ENCODE measurements around the gene NFIX. TPM values are rescaled to one million over a fixed set of nuclear protein-coding genes. Genes with fewer than 3 reads are reported as not detected.
A peak's percentile ranks its signal among the peaks of the same experiment; 100 is the strongest.

NFIX gene
- total and polyA plus RNA-seq, 9 of the 15 experiments (the other 6 are each of a cell fraction or from before 2014, with no cell fraction given) = 0.28 to 26.8 (median 5.4) TPM

- peak; percentile 72 for TF ChIP-seq AFF4 (CRISPR knock-in tag; IDR thresholded peaks at IDR 0.05)
- no peak for TF ChIP-seq BRCA1 (IDR thresholded peaks at IDR 0.05)
- TF ChIP-seq BRCA1 (CRISPR knock-in tag; IDR thresholded peaks at IDR 0.05) = peak; percentile 80; the same call in 1 of the 2 replicates
- no peak for TF ChIP-seq PML (IDR thresholded peaks at IDR 0.05; ENCODE audit: low read length)
- TF ChIP-seq NCOA4 (IDR thresholded peaks at IDR 0.05; ENCODE audit: partially characterized antibody) = no peak
- peak; percentile 80 for TF ChIP-seq E2F1 (CRISPR knock-in tag; IDR thresholded peaks at IDR 0.05)
- TF ChIP-seq, protein P1, sequence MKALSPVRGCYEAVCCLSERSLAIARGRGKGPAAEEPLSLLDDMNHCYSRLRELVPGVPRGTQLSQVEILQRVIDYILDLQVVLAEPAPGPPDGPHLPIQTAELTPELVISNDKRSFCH (CRISPR knock-in tag; IDR thresholded peaks at IDR 0.05) = no peak
- TF ChIP-seq, protein P1 (tag; IDR thresholded peaks at IDR 0.05) = peak; percentile 59; the same call in 1 of the 2 replicates
- peak; percentile 57 for TF ChIP-seq DACH1 (IDR thresholded peaks at IDR 0.05; ENCODE audit: partially characterized antibody)
- TF ChIP-seq PCBP1 (IDR thresholded peaks at IDR 0.05; ENCODE audit: low read depth, low read length, poor library complexity, severe bottlenecking) = peak; percentile 74
- TF ChIP-seq SMARCA5 (IDR thresholded peaks at IDR 0.05) = peak; percentile 84
- TF ChIP-seq, protein P2, sequence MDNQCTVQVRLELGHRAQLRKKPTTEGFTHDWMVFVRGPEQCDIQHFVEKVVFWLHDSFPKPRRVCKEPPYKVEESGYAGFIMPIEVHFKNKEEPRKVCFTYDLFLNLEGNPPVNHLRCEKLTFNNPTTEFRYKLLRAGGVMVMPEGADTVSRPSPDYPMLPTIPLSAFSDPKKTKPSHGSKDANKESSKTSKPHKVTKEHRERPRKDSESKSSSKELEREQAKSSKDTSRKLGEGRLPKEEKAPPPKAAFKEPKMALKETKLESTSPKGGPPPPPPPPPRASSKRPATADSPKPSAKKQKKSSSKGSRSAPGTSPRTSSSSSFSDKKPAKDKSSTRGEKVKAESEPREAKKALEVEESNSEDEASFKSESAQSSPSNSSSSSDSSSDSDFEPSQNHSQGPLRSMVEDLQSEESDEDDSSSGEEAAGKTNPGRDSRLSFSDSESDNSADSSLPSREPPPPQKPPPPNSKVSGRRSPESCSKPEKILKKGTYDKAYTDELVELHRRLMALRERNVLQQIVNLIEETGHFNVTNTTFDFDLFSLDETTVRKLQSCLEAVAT (IDR thresholded peaks at IDR 0.05) = peak; percentile 29 to 82; a peak in 3 of 4 replicates
- no peak; the same call in 1 of the 2 replicates for TF ChIP-seq HCFC1 (IDR thresholded peaks at IDR 0.05; ENCODE audit: low read depth, low read length)
- peak; percentile 81; the same call in 1 of the 2 replicates for TF ChIP-seq ETS1 (conservative IDR thresholded peaks at IDR 0.05; ENCODE audit: control insufficient read depth, low read depth, low read length)
Measured at GRCh38 chr19:12965017-12965811, 30.1 kb upstream of the NFIX start (continued).
